ENCODE measurements around the gene RNF181. TPM values are rescaled to one million over a fixed set of nuclear protein-coding genes. Genes with fewer than 3 reads are reported as not detected.

The RNF181 gene
- total RNA-seq, 1 donor from 2014 or later = 85.7 TPM

DNA sequence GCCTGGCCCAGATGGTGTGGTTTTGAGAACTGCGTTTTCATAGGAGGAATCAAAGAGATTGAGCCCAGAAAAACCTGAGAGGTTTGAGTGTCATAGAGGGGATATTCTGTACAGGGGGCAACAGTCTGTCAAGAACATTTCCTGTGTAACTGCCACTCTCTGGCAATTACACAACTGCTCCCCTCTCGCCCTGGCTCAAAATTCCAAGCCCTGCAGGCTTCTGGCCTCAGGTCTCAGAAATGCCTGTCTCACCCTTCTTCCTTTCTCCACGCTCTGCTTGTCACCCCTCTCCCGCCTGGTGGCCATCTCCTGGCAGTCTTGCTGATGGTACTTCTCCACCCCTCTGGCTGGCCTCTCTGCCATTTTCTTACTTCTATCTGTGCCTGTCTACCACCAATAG, 7.3 kb upstream of the RNF181 start:
- peaks cover 26% of the 10 kb centered on the region for H3K4me1 Mint-ChIP-seq (ENCODE audit: low read depth)
- no peak for DNase-seq (ENCODE audit: low spot score, unreplicated experiment)
- H3K36me3 Mint-ChIP-seq (ENCODE audit: insufficient read depth) = peaks cover 3% of the 10 kb centered on the region
- H3K9me3 Mint-ChIP-seq (ENCODE audit: low read depth) = no peaks in the 10 kb centered on the region
- TF ChIP-seq, protein P1, sequence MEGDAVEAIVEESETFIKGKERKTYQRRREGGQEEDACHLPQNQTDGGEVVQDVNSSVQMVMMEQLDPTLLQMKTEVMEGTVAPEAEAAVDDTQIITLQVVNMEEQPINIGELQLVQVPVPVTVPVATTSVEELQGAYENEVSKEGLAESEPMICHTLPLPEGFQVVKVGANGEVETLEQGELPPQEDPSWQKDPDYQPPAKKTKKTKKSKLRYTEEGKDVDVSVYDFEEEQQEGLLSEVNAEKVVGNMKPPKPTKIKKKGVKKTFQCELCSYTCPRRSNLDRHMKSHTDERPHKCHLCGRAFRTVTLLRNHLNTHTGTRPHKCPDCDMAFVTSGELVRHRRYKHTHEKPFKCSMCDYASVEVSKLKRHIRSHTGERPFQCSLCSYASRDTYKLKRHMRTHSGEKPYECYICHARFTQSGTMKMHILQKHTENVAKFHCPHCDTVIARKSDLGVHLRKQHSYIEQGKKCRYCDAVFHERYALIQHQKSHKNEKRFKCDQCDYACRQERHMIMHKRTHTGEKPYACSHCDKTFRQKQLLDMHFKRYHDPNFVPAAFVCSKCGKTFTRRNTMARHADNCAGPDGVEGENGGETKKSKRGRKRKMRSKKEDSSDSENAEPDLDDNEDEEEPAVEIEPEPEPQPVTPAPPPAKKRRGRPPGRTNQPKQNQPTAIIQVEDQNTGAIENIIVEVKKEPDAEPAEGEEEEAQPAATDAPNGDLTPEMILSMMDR (IDR thresholded peaks at IDR 0.05; ENCODE audit: unreplicated experiment) = no peak
- H3K27ac Mint-ChIP-seq = no peak overlapping the region
- no peaks in the 10 kb centered on the region for H3K27me3 Mint-ChIP-seq
- no peak overlapping the region for H3K4me3 Mint-ChIP-seq (ENCODE audit: low read depth)

DNA sequence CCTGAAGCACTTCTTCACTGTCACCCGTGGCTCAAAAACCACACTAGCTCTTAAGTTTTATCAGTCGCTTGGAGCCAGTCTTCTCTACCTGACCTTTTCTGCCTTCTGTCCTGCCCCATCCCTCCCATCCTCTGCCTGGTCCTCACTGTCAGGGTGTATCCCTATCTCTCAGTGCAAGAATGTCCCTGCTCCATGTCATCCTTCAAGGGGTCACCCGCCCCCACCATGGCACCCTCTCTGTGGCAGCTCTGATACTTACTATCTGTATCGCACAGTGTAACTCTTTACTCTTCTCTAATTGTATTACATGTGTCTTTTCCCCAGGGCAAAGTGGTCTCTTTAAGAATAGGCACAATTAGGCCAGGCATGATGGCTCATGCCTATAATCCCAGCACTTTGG, 6.9 kb upstream of the RNF181 start:
- TF ChIP-seq, protein P1 (IDR thresholded peaks at IDR 0.05; ENCODE audit: unreplicated experiment) = no peak
- Mint-ChIP-seq H3K4me1 (ENCODE audit: low read depth) (peaks cover 26% of the 10 kb centered on the region), H3K4me3 (ENCODE audit: low read depth) (no peak overlapping the region), H3K27me3 (no peaks in the 10 kb centered on the region), H3K27ac (peak overlapping the region; percentile 46), H3K36me3 (ENCODE audit: insufficient read depth) (peaks cover under 1% of the 10 kb centered on the region), H3K9me3 (ENCODE audit: low read depth) (no peaks in the 10 kb centered on the region)
- DNase-seq (ENCODE audit: low spot score, unreplicated experiment) = no peak

DNA sequence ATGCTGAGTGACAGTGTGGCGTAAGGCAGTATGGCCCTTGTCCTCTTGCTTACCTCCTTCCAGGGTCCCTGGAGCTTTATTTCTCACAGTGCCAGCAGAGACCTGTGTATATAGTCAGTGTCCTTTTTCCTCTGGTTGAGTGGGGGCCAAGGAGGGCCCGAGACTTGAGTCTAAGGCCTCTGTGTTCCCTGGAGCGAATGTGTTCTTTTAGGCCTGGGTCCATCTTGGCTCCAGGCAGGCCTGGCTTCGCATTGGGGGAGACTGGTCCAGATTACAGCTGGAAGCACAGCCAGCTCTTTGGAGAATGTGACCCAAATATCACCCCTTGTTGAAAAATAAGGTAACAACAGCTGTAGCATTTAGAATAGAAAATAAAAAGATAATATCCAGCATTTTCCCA, 6.4 kb upstream of the RNF181 start:
- no peak overlapping the region for H3K4me3 Mint-ChIP-seq (ENCODE audit: low read depth)
- no peak for DNase-seq (ENCODE audit: low spot score, unreplicated experiment)
- no peaks in the 10 kb centered on the region for H3K36me3 Mint-ChIP-seq (ENCODE audit: insufficient read depth)
- no peak overlapping the region for H3K27ac Mint-ChIP-seq
- no peaks in the 10 kb centered on the region for H3K27me3 Mint-ChIP-seq
- TF ChIP-seq, protein P1 (IDR thresholded peaks at IDR 0.05; ENCODE audit: unreplicated experiment) = no peak
- H3K4me1 Mint-ChIP-seq (ENCODE audit: low read depth) = peaks cover 26% of the 10 kb centered on the region
- no peaks in the 10 kb centered on the region for H3K9me3 Mint-ChIP-seq (ENCODE audit: low read depth)

DNA sequence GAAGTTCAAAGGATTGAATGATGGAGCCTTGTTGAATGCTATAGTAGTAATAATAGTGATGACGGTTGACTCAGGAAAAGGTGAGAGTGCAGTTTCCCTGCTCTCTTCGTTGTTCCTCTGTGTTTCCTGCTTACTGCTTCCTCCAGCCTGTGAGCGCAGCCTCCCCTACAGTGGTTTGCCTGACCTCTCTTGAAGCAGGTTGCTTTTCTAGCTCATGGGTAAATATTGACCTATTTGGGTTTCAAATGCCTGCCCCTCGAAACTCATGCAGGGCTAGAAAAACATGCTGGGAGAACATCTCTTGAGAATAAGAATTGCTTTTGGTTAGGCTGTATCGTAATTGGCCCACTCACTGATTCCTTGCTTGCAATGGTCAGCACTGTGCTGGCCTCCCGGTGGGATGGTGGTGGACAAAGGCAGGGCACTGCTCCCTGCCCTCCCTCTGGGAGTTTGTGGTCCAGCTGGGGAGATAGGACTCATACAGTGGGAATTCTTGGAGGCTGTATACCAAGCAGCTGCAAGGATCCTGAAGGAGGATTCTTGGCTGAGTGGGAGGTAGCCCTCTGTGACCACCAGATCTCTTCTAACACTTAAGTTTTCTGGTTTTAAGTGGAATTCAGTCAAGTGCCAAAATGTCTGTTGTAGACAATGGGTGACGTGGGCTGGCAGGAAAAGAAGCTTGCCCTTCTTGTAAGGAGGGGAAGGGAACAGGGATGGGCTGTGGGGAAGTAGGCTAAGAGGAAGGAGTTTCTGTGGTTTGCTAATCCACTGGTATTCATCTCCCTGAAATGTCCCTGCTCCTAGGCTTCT, 5.4 kb upstream of the RNF181 start:
- Mint-ChIP-seq H3K27ac (peak overlapping the region; percentile 88), H3K4me1 (ENCODE audit: low read depth) (peaks cover 30% of the 10 kb centered on the region), H3K4me3 (ENCODE audit: low read depth) (no peak overlapping the region)

DNA sequence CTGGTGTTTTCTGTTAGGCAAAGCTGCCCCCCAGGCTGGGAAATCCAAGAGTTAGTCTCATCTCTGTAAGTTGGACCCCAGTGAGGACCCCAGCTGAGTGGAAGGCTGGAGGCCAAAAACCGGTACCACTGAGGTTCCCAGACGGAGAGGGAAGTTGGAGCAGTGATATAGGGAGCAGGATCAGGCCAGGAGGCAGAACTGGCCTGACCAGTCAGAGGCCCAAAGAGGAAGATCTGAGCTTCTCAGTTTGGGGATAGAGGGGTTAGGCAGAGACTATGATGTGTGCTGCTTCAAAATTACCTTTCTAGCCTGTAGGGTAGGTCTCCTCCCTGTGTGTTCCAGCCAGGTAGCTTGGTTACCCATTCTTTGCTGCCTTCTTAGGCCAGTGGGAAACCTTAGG, 4.6 kb upstream of the RNF181 start:
- TF ChIP-seq, protein P1 (IDR thresholded peaks at IDR 0.05; ENCODE audit: unreplicated experiment) = no peak
- Mint-ChIP-seq H3K4me3 (ENCODE audit: low read depth) (no peak overlapping the region), H3K27me3 (no peaks in the 10 kb centered on the region), H3K36me3 (ENCODE audit: insufficient read depth) (no peaks in the 10 kb centered on the region), H3K27ac (peak overlapping the region; percentile 31), H3K4me1 (ENCODE audit: low read depth) (peaks cover 28% of the 10 kb centered on the region), H3K9me3 (ENCODE audit: low read depth) (no peaks in the 10 kb centered on the region)
- no peak for DNase-seq (ENCODE audit: low spot score, unreplicated experiment)

More for the DNA sequence above, 5.4 kb upstream of the RNF181 start:
- DNase-seq (ENCODE audit: low spot score, unreplicated experiment) = no peak
- TF ChIP-seq, protein P1 (IDR thresholded peaks at IDR 0.05; ENCODE audit: unreplicated experiment) = no peak
- Mint-ChIP-seq H3K27me3 (no peaks in the 10 kb centered on the region), H3K9me3 (ENCODE audit: low read depth) (no peaks in the 10 kb centered on the region), H3K36me3 (ENCODE audit: insufficient read depth) (no peaks in the 10 kb centered on the region)

Measured in progenitor cell of endocrine pancreas (in vitro differentiated cells).